HepG2 (cell line): ENCODE results near the gene DAZL.

Experiments
- CTCF ChIP-seq: sonication (generic); formaldehyde crosslinking; IDR thresholded peaks from 2 replicates; pipeline ENCODE4 v1.5.0; 2020; ENCODE audit warnings: mild to moderate bottlenecking, missing genetic modification reagents, moderate library complexity
- FOXJ3 ChIP-seq: sonication (generic); formaldehyde crosslinking; IDR thresholded peaks from 2 replicates; pipeline ENCODE4 v1.4.0; 2020; ENCODE audit warnings: missing genetic modification reagents, mild to moderate bottlenecking, borderline replicate concordance
- HNRNPH1 ChIP-seq: fragments of 200-400 bp; formaldehyde crosslinking; optimal IDR thresholded peaks from 2 replicates; pipeline ENCODE3; 2017; ENCODE audit warnings: mild to moderate bottlenecking, low read depth, low read length
- MEIS2 ChIP-seq: sonication (generic); formaldehyde crosslinking; IDR thresholded peaks from 2 replicates; pipeline ENCODE4 v1.9.0; 2021; ENCODE audit warnings: mild to moderate bottlenecking, missing genetic modification reagents
- RAD51 ChIP-seq: fragments of 450-650 bp; IDR thresholded peaks from 2 replicates; pipeline ENCODE4 v1.6.1; 2016; ENCODE audit warnings: borderline replicate concordance
- TAF1 ChIP-seq: sonication (generic); formaldehyde crosslinking; IDR thresholded peaks from 2 replicates; pipeline ENCODE4 v1.4.0; 2020; ENCODE audit warnings: missing genetic modification reagents
- TAF15 ChIP-seq: fragments of 200-400 bp; formaldehyde crosslinking; IDR thresholded peaks from one replicate; pipeline ENCODE4 v1.6.1; 2018; ENCODE audit warnings: mild to moderate bottlenecking, low read depth, low read length; ENCODE audit not compliant: poor library complexity, severe bottlenecking
- TCF7L2 ChIP-seq: IDR thresholded peaks from 2 replicates; pipeline ENCODE4 v1.6.1; 2011; ENCODE audit warnings: mild to moderate bottlenecking, low read depth, low read length, moderate library complexity
- TFAP4 ChIP-seq: sonication (generic); IDR thresholded peaks from 2 replicates; pipeline ENCODE4 v1.6.1; 2016; ENCODE audit warnings: low read depth, borderline replicate concordance
- TFDP1 ChIP-seq: IDR thresholded peaks from 2 replicates; pipeline ENCODE4 v1.6.1; 2016; ENCODE audit warnings: missing compliant biosample characterization, missing genetic modification reagents, borderline replicate concordance
- ZBTB49 ChIP-seq: sonication (generic); formaldehyde crosslinking; IDR thresholded peaks from 2 replicates; pipeline ENCODE4 v1.4.0; 2020; ENCODE audit warnings: missing genetic modification reagents, borderline replicate concordance
- ZNF383 ChIP-seq: sonication (generic); formaldehyde crosslinking; IDR thresholded peaks from 2 replicates; pipeline ENCODE4 v1.4.0; 2020; ENCODE audit warnings: missing genetic modification reagents, mild to moderate bottlenecking, borderline replicate concordance
- ZNF589 ChIP-seq: sonication (generic); formaldehyde crosslinking; conservative IDR thresholded peaks from 2 replicates; pipeline ENCODE4 v1.8.0; 2022; ENCODE audit warnings: mild to moderate bottlenecking, moderate library complexity, missing genetic modification reagents

GRCh38 chr3:16633948-16634347 is 28.7 kb upstream of the DAZL start:
- no peak for TF ChIP-seq ZNF383 (CRISPR knock-in tag)
- no peak for TF ChIP-seq CTCF
- TF ChIP-seq MEIS2 (CRISPR knock-in tag), result no peak
- no peak for TF ChIP-seq TAF15
- no peak for TF ChIP-seq HNRNPH1
- TF ChIP-seq TAF1, result no peak
- TF ChIP-seq TFAP4, result no peak
- no peak for TF ChIP-seq ZBTB49 (CRISPR knock-in tag)
- no peak for TF ChIP-seq TCF7L2
- no peak for TF ChIP-seq FOXJ3 (CRISPR knock-in tag)
- no peak for TF ChIP-seq TFDP1 (CRISPR knock-in tag)
- no peak for TF ChIP-seq RAD51
- no peak for TF ChIP-seq ZNF589
